ENCODE results near the gene FAM227B.

Gene FAM227B

GRCh38 chr15:49456166-49456565 lies 164.5 kb downstream of the FAM227B start:
- no peak overlapping the region for H3K9ac ChIP-seq
- H3K36me3 ChIP-seq (ENCODE audit: insufficient read depth) = no peaks in the 10 kb centered on the region
- no peak overlapping the region for H3K4me2 ChIP-seq
- TF ChIP-seq, protein P1, sequence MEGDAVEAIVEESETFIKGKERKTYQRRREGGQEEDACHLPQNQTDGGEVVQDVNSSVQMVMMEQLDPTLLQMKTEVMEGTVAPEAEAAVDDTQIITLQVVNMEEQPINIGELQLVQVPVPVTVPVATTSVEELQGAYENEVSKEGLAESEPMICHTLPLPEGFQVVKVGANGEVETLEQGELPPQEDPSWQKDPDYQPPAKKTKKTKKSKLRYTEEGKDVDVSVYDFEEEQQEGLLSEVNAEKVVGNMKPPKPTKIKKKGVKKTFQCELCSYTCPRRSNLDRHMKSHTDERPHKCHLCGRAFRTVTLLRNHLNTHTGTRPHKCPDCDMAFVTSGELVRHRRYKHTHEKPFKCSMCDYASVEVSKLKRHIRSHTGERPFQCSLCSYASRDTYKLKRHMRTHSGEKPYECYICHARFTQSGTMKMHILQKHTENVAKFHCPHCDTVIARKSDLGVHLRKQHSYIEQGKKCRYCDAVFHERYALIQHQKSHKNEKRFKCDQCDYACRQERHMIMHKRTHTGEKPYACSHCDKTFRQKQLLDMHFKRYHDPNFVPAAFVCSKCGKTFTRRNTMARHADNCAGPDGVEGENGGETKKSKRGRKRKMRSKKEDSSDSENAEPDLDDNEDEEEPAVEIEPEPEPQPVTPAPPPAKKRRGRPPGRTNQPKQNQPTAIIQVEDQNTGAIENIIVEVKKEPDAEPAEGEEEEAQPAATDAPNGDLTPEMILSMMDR (conservative IDR thresholded peaks at IDR 0.05; ENCODE audit: low read depth, low read length) = no peak
- no peaks in the 10 kb centered on the region for H3K4me1 ChIP-seq (ENCODE audit: low read depth, poor library complexity, severe bottlenecking)
- no peak overlapping the region for H3K4me3 ChIP-seq (IDR thresholded peaks at IDR 0.05; ENCODE audit: insufficient read depth, low read depth, low read length)
- no peaks in the 10 kb centered on the region for H3K27me3 ChIP-seq (ENCODE audit: insufficient read depth, low read depth)
- no peaks in the 10 kb centered on the region for H3K79me2 ChIP-seq (ENCODE audit: insufficient read depth, low read depth)
- H4K20me1 ChIP-seq (ENCODE audit: insufficient read depth) = no peaks in the 10 kb centered on the region
- no peak overlapping the region for H2AFZ ChIP-seq (ENCODE audit: low read depth)
- no peak overlapping the region for H3K27ac ChIP-seq

- H3K79me2 ChIP-seq (ENCODE audit: insufficient read depth, low read depth) = no peaks in the 10 kb centered on the region
- no peaks in the 10 kb centered on the region for H4K20me1 ChIP-seq (ENCODE audit: insufficient read depth)
- no peak overlapping the region for H3K4me3 ChIP-seq (IDR thresholded peaks at IDR 0.05; ENCODE audit: insufficient read depth, low read depth, low read length)
- no peak overlapping the region for H3K27ac ChIP-seq
- no peaks in the 10 kb centered on the region for H3K4me1 ChIP-seq (ENCODE audit: low read depth, poor library complexity, severe bottlenecking)
- H3K27me3 ChIP-seq (ENCODE audit: insufficient read depth, low read depth) = no peaks in the 10 kb centered on the region
- H2AFZ ChIP-seq (ENCODE audit: low read depth) = no peak overlapping the region
- TF ChIP-seq, protein P1 (conservative IDR thresholded peaks at IDR 0.05; ENCODE audit: low read depth, low read length) = no peak
- no peaks in the 10 kb centered on the region for H3K36me3 ChIP-seq (ENCODE audit: insufficient read depth)
- H3K4me2 ChIP-seq = no peak overlapping the region
- no peak overlapping the region for H3K9ac ChIP-seq
These were observed 168.0 kb downstream of the FAM227B start for GRCh38 chr15:49452595-49452994.

- no peaks in the 10 kb centered on the region for H3K4me1 ChIP-seq (ENCODE audit: low read depth, poor library complexity, severe bottlenecking)
- no peak overlapping the region for H3K4me3 ChIP-seq (IDR thresholded peaks at IDR 0.05; ENCODE audit: insufficient read depth, low read depth, low read length)
- H3K27me3 ChIP-seq (ENCODE audit: insufficient read depth, low read depth) = no peaks in the 10 kb centered on the region
- TF ChIP-seq, protein P1 (conservative IDR thresholded peaks at IDR 0.05; ENCODE audit: low read depth, low read length) = no peak
- no peak overlapping the region for H3K9ac ChIP-seq
- no peaks in the 10 kb centered on the region for H4K20me1 ChIP-seq (ENCODE audit: insufficient read depth)
- H3K4me2 ChIP-seq = no peak overlapping the region
- no peaks in the 10 kb centered on the region for H3K79me2 ChIP-seq (ENCODE audit: insufficient read depth, low read depth)
- no peak overlapping the region for H2AFZ ChIP-seq (ENCODE audit: low read depth)
- no peaks in the 10 kb centered on the region for H3K36me3 ChIP-seq (ENCODE audit: insufficient read depth)
- H3K27ac ChIP-seq = no peak overlapping the region
These were observed 178.8 kb downstream of the FAM227B start for GRCh38 chr15:49441816-49442215.

GRCh38 chr15:49441356-49441755 lies 179.3 kb downstream of the FAM227B start:
- Histone ChIP-seq H2AFZ (ENCODE audit: low read depth) (no peak overlapping the region), H3K4me3 (IDR thresholded peaks at IDR 0.05; ENCODE audit: insufficient read depth, low read depth, low read length) (no peak overlapping the region), H4K20me1 (ENCODE audit: insufficient read depth) (no peaks in the 10 kb centered on the region), H3K27me3 (ENCODE audit: insufficient read depth, low read depth) (no peaks in the 10 kb centered on the region), H3K36me3 (ENCODE audit: insufficient read depth) (no peaks in the 10 kb centered on the region), H3K27ac (no peak overlapping the region), H3K4me2 (no peak overlapping the region), H3K9ac (no peak overlapping the region), H3K4me1 (ENCODE audit: low read depth, poor library complexity, severe bottlenecking) (no peaks in the 10 kb centered on the region), H3K79me2 (ENCODE audit: insufficient read depth, low read depth) (no peaks in the 10 kb centered on the region)
- TF ChIP-seq, protein P1 (conservative IDR thresholded peaks at IDR 0.05; ENCODE audit: low read depth, low read length) = no peak

Measured in KMS-11 (cell line).